ENCODE measurements around the gene CELF1. TPM values are rescaled to one million over a fixed set of nuclear protein-coding genes. Genes with fewer than 3 reads are reported as not detected.

The CELF1 gene
- total and polyA plus RNA-seq, 2 of the 13 experiments (the other 11 are each of a cell fraction or from before 2014, with no cell fraction given): 69.0 to 80.1 TPM

- TF ChIP-seq MLX (CRISPR knock-in tag; IDR thresholded peaks at IDR 0.05): 0 out of 2 replicates have a peak, but pooled peaks have one; percentile 36
- TF ChIP-seq NFE2 (CRISPR knock-in tag; IDR thresholded peaks at IDR 0.05): no peak
- no peak for TF ChIP-seq TFDP2 (CRISPR knock-in tag; IDR thresholded peaks at IDR 0.05)
- TF ChIP-seq ZNF513 (CRISPR knock-in tag; conservative IDR thresholded peaks at IDR 0.05): no peak
- TF ChIP-seq ZNF557 (CRISPR knock-in tag; IDR thresholded peaks at IDR 0.05): no peak
- no peak for TF ChIP-seq ZNF800 (CRISPR knock-in tag; IDR thresholded peaks at IDR 0.05)
- TF ChIP-seq ZNF772 (CRISPR knock-in tag; IDR thresholded peaks at IDR 0.05): no peak
- TF ChIP-seq ARID4A (CRISPR knock-in tag; IDR thresholded peaks at IDR 0.05; ENCODE audit: borderline replicate concordance): peak; percentile 66
- TF ChIP-seq PCBP1 (IDR thresholded peaks at IDR 0.05; ENCODE audit: borderline replicate concordance, low read depth, low read length): peak; percentile 68; the same call in 1 of the 2 replicates
- 0 out of 2 replicates have a peak, but pooled peaks have one; percentile 36 for TF ChIP-seq CHCHD3 (CRISPR knock-in tag; IDR thresholded peaks at IDR 0.05)
- no peak for TF ChIP-seq ONECUT2 (CRISPR knock-in tag; IDR thresholded peaks at IDR 0.05)
- peak; percentile 67; the same call in 1 of the 2 replicates for TF ChIP-seq FOXC1 (CRISPR knock-in tag; IDR thresholded peaks at IDR 0.05; ENCODE audit: borderline replicate concordance)
- 0 out of 2 replicates have a peak, but pooled peaks have one; percentile 27 for TF ChIP-seq ZNF234 (CRISPR knock-in tag; conservative IDR thresholded peaks at IDR 0.05)
- 0 out of 2 replicates have a peak, but pooled peaks have one; percentile 10 for TF ChIP-seq RARA (CRISPR knock-in tag; IDR thresholded peaks at IDR 0.05)
- TF ChIP-seq ZNF672 (CRISPR knock-in tag; IDR thresholded peaks at IDR 0.05): no peak
- no peak for TF ChIP-seq ZBTB44 (CRISPR knock-in tag; IDR thresholded peaks at IDR 0.05)
- TF ChIP-seq PHF8 (CRISPR knock-in tag; IDR thresholded peaks at IDR 0.05): peak; percentile 42; the same call in 1 of the 2 replicates
- 0 out of 2 replicates have a peak, but pooled peaks have one; percentile 28 for TF ChIP-seq ZNF607 (CRISPR knock-in tag; IDR thresholded peaks at IDR 0.05; ENCODE audit: borderline replicate concordance)
Observed at GRCh38 chr11:47587723-47588326, 34.9 kb upstream of the CELF1 start (continued).
